COLO829 (cell line): ENCODE data around the gene NHLH1.

ENCODE experiments used
- DNase-seq: peaks from one replicate; pipeline ENCODE4 v3.0.0; 2012; ENCODE audit warnings: low spot score

Gene NHLH1

DNA sequence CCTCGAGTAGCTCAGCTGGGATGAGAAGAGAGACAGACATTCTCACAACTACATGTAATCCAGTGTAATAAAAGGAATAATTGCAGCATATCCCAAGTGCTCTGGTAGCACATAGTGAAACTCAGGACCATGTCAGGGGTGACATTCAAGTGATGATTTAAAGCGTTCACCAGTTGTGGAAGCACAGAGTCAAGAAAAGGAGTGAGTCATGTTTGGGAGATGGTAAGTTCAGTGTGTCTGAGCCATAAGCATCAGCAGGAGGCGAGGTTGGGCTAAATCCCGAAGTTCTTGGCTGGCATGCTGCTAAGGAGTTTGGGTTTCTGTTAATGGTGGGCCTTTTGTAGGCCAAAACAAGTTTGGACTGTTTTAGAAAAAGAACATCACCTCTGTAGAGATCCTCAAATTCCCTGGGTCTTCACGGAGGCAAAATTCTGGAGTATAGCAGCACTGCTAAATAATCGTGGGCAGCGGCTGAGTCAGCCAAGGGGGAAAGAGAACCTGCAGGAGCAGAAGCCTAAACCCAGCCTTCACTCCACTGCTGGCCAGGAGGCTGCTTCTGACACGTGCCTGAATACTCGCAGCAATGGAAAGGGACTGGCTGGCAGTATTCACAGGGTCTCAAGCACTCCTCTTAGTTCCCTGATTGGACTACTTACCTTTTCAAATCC, 7.2 kb upstream of the NHLH1 start:
- DNase-seq: no peak

DNA sequence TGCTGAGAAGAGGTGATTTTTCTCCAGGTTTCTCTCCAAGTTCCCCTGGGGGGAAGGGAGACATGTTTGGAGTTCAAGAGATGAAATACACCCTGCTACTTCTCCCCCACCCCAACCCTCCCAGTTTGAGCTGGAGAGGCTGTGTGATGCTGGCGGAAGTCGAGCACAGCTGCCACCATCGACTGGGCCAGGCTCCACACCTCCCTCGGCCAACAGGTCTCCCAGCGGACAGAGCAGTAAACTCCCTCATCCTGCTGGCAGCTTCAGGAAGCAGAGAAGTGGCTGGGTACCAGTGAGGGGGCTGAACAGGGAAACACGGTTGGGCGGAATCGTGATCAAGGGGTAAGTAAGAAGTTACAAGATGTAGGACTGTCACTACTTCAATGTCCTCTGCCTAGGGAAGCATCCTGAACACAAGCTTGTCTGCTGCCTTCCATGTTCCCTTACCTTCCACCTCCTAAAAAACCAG, 6.6 kb upstream of the NHLH1 start:
- no peak for DNase-seq

DNA sequence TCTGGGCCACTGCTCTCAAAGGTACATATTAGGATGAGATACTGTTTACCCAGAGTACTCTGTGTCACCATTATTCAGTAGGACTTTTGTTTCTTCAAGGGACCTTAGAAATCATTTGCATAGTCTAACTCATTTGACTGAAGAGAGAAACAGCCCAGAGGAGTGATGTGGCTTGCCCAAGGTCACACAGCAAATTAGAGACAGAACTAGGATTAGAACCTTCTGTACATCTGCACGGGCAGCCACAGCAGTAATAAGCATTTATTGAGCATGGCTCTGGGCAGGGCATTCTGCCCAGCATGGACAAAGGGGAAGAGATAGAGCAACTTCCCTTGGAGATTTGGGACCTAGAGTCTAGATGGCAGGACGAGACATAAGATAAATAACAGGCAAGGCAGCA, 5.7 kb upstream of the NHLH1 start:
- no peak for DNase-seq

DNA sequence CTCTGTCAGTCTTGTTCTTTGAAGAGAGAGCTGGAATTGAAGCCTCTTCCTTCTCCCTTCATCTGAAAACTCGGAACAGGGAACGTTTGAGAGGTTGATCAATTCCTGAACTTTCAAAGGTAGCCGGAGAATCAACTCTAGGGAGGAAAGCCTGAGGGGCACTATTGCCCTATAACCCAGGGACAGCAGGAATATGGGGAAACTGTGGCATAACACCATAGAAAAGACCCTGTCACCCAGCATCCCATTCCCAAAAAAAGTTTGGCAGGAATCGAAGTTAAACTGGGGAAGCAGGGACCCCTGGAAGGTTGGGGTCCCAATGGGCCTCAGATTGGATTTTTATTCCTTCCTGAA, 5.1 kb upstream of the NHLH1 start:
- DNase-seq: no peak

DNA sequence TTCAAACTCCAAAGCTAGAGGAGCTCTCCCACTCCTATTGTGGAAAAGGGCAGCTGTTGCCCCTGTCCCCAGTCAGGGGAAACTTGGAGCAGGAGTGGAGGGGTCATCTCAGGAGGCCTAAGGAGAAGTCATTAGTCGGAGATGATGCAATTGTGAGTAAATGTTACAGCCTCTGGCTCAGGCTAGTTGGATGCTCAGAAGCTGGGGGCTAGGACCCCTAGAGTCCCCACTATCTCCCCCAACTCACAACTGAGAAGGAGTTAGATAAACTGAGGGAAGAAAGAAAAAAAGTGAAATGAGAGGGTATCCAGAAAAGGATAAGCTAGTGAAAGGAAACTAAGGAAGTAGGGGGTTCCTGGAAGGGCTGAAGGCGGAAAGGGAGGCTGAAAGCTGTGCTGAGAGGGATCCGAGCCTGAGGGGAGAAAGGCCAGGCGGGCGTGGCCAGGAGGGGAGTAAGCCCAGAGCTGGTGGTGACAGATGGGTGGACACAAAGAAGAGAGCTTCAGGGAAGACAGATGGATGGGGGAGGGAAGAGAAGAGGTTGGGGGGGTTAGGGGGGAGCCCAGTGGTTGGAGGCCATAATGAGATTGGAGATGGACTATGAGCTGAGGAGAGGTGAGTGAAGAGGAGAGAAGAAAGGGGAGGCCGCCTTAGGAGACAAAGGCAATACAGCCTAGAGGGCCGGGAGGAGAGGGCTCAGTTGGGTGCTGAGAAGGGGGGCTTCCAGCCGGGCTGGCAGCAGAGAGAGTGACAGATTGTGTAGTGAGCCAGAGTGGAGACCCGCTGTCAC, 4.5 kb upstream of the NHLH1 start:
- no peak for DNase-seq

DNA sequence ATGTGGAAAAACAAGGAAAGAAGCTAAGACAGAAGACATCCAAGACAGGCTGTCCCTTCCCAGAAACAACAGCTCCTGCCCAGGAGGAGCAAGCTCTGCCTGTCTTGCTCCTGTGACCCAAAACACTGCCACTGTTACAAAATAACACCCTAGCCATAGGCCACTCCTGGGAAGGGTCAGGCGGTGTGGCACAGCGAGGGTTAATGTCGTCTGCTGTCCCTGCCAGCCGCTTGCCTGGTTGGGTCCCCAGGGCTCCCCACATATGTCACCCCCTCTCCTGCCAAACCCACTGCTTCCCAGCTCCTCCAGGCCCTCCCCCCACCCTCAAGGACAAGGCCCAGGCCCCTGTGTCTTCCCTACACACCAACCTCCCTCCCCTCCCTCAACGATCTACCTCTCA, 3.9 kb upstream of the NHLH1 start:
- DNase-seq: no peak

DNA sequence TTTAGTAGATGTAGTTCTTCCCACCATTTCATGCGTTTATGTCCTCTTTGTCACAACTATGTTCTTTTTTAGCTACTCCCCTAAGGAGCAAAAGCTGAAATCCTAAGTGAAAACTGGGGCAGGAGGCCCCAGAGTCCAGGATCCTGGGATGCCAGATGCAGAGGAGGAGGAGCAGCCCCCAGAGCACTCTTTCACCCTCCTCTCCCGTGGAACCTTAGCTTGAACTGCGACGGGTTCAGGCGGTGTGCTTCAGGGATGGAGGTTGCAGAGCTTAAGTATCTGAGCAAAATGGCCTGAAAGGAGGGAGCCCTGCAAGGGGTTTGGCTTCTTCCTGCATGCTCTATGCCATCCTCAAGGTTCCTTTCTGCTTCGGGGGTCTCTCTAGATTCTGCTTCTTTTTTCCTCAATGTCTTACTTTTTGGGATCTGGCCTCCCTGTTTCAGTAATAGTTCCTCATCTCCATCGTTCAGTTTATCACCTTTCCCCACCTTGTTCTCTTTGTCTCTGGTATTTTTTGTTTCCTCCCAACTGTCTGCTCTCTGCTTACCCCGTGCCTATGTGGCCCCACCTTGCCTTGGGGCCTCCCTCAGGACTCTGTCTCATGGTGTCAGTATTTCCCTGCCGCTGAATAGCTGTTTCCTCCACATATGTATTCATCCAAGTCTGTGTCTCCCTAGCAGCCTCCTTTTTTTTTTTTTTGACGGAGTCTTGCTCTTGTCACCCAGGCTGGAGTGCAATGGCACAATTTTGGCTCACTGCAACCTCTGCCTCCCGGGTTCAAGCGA, 2.7 kb upstream of the NHLH1 start:
- DNase-seq: no peak

DNA sequence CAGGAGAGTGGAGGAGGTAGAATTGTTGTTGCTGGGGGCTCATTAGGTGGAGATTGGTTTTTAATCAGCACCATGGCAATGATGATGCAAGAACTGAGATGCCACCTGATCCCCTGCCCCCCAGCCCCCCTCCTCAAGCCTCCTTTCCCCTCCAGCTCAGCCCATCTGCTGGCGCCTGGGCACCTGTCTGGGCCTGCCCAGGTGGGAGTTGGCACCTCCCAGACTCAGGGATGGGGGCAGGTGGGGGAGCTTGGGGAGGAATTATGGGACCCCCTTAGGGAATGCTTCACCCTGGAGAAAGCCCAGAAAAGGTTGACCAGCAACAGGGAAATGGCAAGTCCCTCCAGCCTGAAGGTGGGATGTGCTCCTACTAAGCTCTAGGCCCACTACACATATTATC, 1.5 kb upstream of the NHLH1 start:
- DNase-seq: no peak

DNA sequence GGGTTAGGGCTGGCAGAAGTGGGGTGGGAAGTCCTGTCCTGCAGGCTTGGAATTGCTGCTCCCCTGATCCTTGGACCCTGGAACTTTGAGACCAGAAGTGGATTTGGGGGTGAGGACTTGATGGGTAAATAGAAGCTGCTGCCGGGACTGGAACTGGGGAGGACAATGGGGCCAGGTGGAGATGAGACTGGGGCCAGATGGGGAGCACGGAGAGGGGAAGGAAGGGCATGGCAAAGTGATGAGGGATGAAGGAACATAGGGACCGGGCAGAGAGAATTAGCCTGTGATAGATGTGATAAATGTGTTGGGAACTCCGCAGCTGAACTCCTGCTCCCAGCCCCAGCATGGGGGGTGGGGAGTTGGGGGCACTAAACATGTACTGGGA, 637 bp downstream of the NHLH1 start:
- DNase-seq: no peak

DNA sequence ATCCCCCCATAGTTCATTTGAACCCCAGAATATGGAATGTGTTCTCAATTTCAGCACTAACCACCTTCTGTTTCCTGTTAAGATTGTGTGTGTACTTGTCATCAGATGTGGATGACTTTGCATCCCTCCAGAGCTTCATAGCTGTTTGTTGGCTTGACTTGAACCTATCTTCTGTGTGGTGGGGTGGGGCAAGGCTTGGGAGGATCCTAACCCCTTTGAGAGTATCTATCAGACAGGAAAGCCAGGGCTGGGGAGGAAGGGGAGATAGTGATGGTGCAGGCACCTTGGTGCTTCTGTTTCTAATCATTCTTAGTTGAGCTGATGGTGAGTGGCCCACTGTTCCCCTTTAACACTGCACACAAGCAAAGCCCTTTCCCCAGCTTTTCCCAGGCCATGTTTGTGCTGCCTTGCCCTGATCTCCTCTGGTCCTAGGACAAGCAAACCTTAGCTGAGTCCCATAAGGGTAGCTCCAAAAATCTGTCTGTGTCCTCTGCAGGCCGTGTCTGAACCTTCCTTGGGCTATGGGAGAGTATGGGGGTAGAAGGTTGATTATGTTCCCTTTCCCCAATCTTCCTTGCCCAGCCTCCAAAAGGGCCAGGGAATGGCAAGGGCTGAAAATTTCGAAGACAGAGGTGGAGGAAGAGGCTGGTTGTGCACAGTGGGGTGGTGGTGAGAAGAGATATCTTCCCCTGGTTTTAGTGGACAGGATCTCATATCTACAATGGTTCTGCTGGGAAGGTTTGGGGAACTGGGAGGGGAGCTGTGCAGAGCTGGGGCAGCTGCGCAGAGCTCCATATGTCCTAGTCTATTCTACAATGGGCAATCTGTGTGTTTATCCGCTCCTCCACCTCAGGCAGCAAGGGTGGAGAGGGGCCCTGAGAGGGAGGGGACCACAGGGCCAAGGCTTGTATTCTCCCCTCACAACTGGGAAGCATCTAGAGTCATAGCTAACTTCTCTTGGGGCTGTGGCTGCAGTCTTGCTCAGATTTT, 1.4 kb downstream of the NHLH1 start:
- no peak for DNase-seq

DNA sequence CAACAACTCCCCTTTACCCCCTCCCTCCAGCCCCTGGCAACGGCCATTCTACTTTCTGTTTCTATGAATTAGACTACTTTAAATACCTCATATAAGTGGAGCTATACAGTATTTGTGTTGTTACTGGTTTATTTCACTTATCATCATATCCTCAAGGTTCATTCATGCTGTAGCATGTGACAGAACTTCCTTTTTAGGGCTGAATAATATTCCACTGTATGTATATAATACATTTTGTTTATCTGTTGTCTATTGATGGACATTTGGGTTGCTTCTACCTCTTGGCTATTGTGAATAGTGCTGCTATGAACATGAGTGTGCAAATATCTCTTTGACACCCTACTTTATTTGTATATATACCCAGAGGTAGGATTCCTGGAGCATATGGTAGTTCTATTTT, 2.2 kb downstream of the NHLH1 start:
- no peak for DNase-seq

DNA sequence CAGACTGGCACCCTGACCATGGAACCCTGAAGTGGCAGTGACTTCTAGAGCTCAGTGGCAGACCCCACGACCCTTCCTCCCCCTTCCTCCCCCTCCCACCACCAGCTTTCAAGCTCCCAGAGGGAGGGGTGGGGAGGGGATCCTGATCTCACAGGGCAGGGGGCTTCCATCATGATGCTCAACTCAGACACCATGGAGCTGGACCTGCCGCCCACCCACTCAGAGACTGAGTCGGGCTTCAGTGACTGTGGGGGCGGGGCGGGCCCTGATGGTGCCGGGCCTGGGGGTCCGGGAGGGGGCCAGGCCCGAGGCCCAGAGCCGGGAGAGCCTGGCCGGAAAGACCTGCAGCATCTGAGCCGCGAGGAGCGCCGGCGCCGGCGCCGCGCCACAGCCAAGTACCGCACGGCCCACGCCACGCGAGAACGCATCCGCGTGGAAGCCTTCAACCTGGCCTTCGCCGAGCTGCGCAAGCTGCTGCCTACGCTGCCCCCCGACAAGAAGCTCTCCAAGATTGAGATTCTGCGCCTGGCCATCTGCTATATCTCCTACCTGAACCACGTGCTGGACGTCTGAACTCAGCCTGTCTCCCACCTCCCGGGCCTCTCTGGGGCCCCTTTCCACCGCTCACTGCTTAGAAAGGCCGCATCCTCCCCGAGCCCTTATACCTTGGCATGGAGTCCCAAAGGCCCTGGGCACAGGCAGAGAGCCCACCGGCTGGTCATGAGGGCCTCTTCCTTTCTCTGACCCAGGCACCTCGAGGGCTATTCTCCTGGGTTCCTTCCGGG, 3.9 kb downstream of the NHLH1 start:
- no peak for DNase-seq

DNA sequence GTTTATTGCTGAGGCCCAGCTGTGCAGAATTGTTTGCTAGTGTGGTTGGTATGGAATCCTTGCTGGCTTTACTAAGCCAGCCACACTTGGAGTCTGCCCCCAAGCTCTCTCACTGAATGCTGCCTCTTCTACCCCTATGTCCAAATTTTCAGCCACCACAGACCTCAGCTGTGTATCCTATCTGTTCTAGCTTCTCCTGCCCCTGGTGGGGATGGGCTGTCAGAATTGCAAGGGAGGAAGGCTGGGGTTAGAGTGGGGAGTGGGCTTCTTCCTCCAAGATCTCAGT, 4.4 kb downstream of the NHLH1 start:
- DNase-seq: no peak

DNA sequence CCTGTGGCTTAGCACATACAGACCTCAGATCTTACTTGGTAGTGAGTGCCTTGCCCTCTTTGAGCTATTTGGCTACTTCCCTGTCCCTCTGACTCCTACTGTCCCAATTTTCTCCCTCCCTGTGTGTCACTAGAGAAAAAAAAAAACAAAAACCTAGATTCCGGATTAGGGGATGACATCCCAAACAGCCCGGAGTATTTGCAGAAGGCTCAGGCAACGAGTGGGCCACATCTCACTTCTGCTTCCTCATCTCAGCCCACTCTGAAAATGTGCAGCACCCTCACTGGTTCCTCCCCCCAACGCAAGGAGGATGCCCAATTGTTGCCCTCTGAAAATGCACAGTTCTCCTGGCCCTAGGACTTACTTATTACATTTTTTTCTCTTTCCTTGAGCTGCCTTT, 4.9 kb downstream of the NHLH1 start:
- no peak for DNase-seq

DNA sequence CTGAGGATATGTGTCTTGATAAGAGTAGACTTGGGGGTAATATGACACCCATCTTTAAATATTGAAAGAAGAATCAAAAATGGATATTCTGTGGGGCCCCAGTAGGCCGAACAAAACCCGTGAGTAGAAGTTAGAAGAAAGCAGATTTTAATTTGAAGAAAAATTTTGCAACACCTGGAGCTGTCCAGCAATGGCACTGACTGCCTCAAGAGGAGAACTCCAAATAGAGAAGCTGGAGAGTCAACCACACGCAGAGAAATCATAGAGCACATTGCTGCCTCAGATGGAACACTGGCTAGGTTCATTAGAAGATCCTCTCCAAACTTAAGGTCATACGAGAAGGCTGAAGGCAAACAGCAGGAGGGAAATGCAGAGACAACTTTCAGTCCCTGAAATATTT, 6.8 kb downstream of the NHLH1 start:
- no peak for DNase-seq

DNA sequence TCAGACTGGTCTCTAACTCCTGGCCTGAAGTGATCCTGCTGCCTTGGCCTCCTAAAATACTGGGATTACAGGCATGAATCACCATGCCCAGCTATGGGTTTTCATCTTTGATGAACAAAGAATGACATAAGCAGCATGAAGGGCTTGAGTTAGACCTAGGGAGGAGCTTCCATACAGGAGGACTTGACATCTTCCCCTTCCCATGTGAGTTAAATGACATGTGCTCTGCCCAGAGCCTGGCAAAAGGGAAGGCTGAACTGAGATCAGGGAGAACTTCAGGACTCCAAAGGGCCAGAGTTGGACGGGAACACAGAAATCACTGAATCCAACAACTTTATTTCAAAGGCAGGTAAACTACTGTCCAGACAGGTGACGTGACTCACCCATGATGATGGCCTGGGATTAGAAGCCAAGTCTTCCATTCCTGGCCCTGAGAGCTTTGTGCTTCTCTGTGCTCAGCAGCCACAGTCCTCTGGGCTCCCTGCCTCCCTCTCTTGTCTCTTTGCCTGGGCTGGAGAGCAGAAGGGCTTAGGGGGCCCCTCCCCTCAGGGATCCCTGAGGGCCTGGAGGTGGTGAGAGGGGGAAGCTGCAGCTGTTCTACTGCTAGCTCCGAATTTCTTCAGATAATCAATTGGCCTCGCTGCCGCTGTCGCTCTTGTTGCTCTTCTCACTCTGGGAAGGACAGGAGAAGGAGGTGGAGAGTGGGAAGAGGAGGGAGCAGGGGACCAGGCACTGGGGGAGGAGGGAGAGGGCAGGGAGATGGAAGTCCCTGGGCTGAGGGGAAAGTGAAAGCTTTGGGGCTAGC, 7.6 kb downstream of the NHLH1 start:
- DNase-seq: no peak

DNA sequence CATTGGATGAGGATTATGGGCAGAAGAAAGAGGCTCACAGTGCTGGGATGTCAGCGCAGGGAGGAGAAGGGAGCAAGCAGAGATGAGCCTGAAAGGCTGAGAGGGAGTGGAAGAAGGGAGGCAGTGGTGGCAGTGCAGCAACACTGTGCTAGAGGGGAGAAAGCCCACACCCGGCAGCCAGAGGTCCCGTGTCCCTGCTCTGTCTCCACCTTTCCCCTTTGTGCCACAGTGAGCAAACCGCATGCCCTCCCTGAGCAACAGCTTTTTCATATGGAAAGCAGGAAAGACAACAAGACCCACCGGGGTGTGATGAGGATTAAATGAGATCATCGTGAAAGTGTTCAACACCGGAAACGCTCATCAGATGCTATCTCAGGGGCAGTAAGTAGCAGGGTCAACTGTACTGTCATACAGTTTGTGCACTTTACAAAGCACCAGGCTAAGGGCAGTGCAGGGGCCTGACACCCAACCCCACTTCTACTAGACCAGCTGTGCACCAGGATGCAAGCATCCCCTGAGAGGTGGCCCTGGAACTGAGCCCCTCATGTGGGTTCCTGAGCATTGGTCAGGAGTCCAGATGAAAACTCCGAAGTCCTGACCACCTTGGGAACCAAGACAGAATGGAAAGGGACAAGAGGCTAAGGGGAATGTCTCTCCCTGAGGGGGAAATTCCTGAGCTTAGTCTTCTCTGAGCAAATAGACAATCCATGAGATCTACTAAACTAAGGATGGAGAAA, 9.1 kb downstream of the NHLH1 start:
- no peak for DNase-seq

DNA sequence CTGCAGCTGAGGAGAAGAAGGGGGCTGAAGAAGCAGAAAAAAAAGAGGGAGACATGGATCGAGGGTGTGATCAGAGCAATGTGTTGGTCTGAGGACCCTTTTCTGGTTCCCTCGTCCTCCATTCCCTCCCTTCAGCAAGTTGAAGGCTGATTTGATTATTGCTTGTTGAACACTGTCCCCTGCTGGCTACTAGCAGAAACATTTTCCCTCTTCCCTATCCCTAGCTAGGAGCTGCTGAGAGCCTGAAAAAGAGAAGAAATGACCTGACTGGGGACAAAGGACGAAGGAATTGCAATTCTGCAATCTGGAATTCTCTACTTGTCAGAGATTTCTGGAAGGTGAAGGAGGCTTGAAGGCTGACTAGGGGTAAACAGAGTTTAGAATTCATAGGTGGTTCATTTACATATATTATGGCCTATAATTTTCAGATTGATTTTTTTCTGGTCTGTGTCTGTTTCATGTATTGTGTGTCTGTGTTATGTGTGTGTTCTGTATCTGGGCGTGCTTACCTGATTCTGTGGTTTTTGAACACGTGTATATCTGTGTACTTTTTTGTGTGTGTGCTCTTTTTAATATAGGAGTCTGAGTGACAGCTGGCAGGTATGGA, 9.8 kb downstream of the NHLH1 start:
- peak; percentile 86 for DNase-seq

DNA sequence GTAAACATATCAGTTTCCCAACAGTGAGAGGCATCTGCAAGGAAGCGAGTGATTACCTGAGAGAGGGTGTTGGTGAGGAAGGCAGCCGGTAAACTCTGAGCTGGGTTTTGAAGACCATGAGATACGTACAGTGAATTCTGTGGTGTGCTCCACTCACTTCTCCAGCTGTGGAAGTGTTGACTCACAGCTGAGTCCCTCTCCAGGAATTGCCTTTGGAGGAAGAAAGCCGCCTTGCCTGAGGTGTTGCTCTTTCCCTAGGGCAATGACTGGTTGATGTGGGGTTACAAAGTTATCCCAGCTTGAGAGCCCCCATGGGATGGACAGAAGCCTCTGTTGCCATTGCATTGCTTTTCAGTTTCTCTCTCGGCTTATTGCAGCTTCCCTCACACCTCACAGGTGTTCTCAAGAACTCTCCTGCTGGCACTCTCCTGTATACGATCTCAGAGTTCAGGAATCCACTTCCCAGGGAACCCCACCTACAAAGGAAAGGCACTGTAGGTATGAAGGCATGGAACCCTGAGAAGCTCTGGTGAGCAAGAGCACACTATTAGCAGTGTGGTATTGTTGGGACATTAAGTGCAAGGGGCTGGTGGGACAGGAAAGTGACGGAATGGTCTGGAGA, 10.8 kb downstream of the NHLH1 start:
- DNase-seq: no peak
